ENCODE results near the gene ZNF578.
"Not testable (repeated sequence)": the region's sequence is repeated elsewhere in the genome, so short reads cannot be mapped to it uniquely, and the experiment has no call there.

ZNF578 gene

DNA sequence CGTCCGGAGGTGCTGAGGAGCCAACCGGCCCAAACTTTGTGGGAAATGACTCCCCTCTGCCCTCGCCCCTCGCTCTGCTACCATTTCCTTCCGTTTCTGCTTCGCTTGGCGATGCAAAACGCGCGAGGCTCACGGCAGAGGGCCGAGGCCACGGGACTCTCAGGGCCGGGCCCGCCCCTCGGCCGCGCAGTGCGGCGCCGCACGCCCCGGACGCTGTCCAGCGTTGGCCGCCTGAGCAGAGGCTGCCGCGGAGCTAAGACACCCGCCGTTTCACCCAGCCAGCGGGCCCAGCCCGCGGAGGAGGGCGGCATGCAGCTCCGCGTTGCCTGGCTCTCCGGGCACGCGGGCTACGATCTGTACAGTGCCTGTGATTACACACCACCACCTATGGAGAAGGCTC is 2.1 kb upstream of the ZNF578 start:
- CTCF ChIA-PET, result no interaction called here
- TF ChIP-seq, protein P1, sequence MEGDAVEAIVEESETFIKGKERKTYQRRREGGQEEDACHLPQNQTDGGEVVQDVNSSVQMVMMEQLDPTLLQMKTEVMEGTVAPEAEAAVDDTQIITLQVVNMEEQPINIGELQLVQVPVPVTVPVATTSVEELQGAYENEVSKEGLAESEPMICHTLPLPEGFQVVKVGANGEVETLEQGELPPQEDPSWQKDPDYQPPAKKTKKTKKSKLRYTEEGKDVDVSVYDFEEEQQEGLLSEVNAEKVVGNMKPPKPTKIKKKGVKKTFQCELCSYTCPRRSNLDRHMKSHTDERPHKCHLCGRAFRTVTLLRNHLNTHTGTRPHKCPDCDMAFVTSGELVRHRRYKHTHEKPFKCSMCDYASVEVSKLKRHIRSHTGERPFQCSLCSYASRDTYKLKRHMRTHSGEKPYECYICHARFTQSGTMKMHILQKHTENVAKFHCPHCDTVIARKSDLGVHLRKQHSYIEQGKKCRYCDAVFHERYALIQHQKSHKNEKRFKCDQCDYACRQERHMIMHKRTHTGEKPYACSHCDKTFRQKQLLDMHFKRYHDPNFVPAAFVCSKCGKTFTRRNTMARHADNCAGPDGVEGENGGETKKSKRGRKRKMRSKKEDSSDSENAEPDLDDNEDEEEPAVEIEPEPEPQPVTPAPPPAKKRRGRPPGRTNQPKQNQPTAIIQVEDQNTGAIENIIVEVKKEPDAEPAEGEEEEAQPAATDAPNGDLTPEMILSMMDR (IDR thresholded peaks at IDR 0.05; ENCODE audit: insufficient read depth, low read length, missing control alignments), result no peak
- H3K4me3 ChIP-seq (ENCODE audit: low read depth, low read length), result no peak overlapping the region
- DNase-seq (ENCODE audit: low read depth, low spot score), result no peak
- POLR2A ChIA-PET, result no interaction called here

- ChIA-PET CTCF (no interaction called here), POLR2A (interaction anchor here (0.6 kb wide), 1 partner anchor 1734 kb away, joined by 3 read pairs; no protein-coding TSS in a partner anchor)
- H3K4me3 ChIP-seq (ENCODE audit: low read depth, low read length), result no peak overlapping the region
- no peak for DNase-seq (ENCODE audit: low read depth, low spot score)
- TF ChIP-seq, protein P1 (IDR thresholded peaks at IDR 0.05; ENCODE audit: insufficient read depth, low read length, missing control alignments), result no peak
Measured at GRCh38 chr19:52464798-52465470, 11.6 kb downstream of the ZNF578 start.

- ChIA-PET POLR2A (no interaction called here), CTCF (no interaction called here)
- no peak overlapping the region for H3K4me3 ChIP-seq (ENCODE audit: low read depth, low read length)
- no peak for DNase-seq (ENCODE audit: low read depth, low spot score)
- TF ChIP-seq, protein P1 (IDR thresholded peaks at IDR 0.05; ENCODE audit: insufficient read depth, low read length, missing control alignments), result no peak
Measured at GRCh38 chr19:52473655-52474350, 20.4 kb downstream of the ZNF578 start.

DNA sequence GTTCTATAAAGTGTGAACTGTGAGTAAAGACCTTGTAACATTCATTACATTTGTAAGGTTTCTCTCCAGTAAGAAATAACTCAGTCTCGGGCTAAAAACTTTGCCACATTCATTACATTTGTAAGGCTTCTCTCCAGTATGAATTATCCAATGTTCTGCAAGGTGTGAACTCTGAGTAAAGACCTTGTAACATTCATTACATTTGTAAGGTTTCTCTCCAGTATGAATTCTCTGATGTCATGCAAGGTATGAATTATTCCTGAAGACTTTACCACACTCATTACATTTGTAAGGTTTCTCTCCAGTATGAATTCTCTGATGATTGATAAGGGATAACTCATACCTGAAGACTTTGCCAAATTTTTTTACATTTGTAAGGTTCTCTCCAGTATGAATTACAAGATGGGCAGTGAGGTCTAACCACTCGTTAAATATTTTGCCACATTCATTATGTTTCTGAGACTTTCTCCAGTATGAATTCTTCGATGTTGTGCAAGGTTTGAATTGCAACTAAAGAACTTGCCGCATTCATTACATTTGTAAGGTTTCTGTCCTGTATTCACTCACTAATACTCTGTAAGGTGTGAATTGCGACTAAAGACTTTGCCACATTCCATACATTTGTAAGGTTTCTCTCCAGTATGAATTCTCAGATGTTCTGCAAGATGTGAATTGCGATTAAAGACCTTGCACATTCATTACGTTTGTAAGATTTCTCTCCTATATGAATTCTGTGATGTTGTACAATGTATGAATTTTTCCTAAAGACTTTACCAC is 21.2 kb downstream of the ZNF578 start:
- TF ChIP-seq, protein P1 (IDR thresholded peaks at IDR 0.05; ENCODE audit: insufficient read depth, low read length, missing control alignments), result no peak
- DNase-seq (ENCODE audit: low read depth, low spot score), result no peak
- no peak overlapping the region for H3K4me3 ChIP-seq (ENCODE audit: low read depth, low read length)
- POLR2A ChIA-PET, result no interaction called here
- CTCF ChIA-PET, result no interaction called here

GRCh38 chr19:52484111-52484743 is 30.9 kb downstream of the ZNF578 start:
- POLR2A ChIA-PET; CTCF ChIA-PET; H3K4me3 ChIP-seq (ENCODE audit: low read depth, low read length); DNase-seq (ENCODE audit: low read depth, low spot score): not testable (repeated sequence)

DNA sequence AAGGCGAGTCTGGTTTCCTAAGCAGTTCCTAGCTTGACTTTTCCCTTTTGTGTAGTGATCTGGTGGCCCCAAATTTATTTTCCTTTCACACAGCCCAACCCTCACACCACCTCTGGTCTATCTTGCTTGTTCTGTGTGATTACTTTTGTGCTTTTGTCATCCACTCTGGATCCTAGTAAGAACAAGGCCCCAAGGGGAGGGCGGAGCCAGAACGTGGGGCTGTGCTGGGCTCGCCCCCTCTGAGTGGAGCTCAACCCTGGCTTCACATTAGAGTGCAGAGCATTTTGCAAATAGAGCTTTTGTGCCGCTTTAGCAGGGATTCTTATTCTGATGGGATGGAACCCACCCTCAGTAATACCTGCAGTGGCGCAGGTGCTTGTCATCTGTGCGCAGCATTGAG is 31.7 kb downstream of the ZNF578 start:
- H3K4me3 ChIP-seq (ENCODE audit: low read depth, low read length); DNase-seq (ENCODE audit: low read depth, low spot score); CTCF ChIA-PET; POLR2A ChIA-PET: not testable (repeated sequence)

GRCh38 chr19:52485561-52486240 is 32.3 kb downstream of the ZNF578 start:
- CTCF ChIA-PET; POLR2A ChIA-PET; H3K4me3 ChIP-seq (ENCODE audit: low read depth, low read length); DNase-seq (ENCODE audit: low read depth, low spot score): not testable (repeated sequence)
